HL-60/S4 treated with phorbol 12-myristate 13-acetate at 8.2 ng/mL for 4 days and 3 days (cell line): ENCODE measurements around the gene PTCD1.

Experiments used
- in situ Hi-C: fragments of 300-500 bp; cut with MboI; formaldehyde crosslinking; loops from 2 replicates; pipeline ENCODE4 v1.15.0; 2022; ENCODE audit warnings: low sequenced_read_pairs

PTCD1 gene

GRCh38 chr7:99372275-99373090 lies 66.1 kb downstream of the PTCD1 start:
- in situ Hi-C loops: no loop called here

DNA sequence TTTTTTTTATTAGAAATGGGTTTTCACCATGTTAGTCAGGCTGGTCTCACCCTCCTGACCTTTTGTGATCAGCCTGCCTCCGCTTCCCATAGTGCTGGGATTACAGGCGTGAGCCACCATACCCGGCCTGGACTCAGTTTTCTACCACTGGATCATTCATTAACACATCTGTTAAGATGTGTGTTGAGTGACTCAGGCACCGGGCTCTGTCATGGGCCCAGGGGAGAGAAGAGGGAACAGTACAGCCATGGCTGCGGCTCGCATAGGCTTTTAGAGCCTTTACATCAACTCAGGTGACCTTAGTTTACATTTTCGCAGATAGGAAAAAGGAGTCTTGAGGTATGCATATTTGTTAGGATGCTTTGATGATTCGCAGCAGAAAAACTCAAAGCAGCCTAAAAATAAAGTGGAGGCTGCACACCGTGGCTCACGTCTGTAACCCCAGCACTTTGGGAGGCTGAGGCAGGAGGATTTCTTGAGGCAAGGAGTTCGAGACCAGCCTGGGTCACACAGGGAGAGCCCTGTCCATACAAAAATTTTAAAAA lies 67.2 kb downstream of the PTCD1 start:
- in situ Hi-C loops: no loop called here

DNA sequence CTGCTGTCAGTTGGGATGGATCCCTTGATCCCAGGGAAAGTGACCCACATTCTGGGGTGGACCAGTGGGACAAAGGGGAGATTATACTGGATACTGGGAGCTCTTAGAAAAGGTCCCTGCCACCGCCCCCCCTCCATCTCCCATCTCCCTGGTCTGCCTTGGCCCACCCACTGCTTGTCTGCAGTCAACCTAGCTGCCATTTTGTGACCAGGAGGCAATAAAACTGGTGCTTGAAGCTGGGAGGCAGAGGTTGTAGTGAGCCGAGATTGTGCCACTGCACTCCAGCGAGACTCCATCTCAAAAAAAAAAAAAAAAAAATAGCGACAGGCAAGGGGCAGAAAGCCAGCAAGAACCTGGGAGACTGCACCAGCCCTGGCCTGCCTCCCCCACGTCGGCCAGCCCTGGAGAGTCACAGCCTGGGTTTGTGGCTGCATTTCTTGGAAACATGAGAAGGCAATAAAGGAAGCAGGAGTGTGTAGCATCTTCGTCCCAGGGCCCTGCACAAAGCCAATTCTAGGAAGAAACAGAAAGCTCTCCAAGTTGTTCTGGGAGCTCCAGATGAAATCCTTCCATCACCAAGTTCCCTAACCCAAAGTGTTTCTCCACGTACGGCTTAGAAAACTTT lies 68.7 kb downstream of the PTCD1 start:
- in situ Hi-C loops: no loop called here

- in situ Hi-C loops: no loop called here
Observed at GRCh38 chr7:99368750-99369389, 69.7 kb downstream of the PTCD1 start.
